PC-3 (cell line): ENCODE data around the gene ICA1L.

ENCODE experiments used
- EZH2 ChIP-seq: fragments of 300-600 bp; sonication (generic); IDR thresholded peaks from one replicate; pipeline ENCODE4 v1.6.1; 2017; ENCODE audit warnings: antibody characterized with exemption, mild to moderate bottlenecking, low read length; ENCODE audit not compliant: unreplicated experiment
- EZH2phosphoT487 ChIP-seq: fragments of 300-600 bp; sonication (generic); IDR thresholded peaks from 2 replicates; pipeline ENCODE4 v1.6.1; 2018; ENCODE audit warnings: mild to moderate bottlenecking, antibody characterized with exemption, low read length, borderline replicate concordance
- TF ChIP-seq, protein P1 (sequence below): fragments of 300-600 bp; sonication (generic); conservative IDR thresholded peaks from 2 replicates; pipeline ENCODE4 v1.5.1; 2017; ENCODE audit warnings: antibody characterized with exemption, low read depth, mild to moderate bottlenecking, low read length

DNA sequence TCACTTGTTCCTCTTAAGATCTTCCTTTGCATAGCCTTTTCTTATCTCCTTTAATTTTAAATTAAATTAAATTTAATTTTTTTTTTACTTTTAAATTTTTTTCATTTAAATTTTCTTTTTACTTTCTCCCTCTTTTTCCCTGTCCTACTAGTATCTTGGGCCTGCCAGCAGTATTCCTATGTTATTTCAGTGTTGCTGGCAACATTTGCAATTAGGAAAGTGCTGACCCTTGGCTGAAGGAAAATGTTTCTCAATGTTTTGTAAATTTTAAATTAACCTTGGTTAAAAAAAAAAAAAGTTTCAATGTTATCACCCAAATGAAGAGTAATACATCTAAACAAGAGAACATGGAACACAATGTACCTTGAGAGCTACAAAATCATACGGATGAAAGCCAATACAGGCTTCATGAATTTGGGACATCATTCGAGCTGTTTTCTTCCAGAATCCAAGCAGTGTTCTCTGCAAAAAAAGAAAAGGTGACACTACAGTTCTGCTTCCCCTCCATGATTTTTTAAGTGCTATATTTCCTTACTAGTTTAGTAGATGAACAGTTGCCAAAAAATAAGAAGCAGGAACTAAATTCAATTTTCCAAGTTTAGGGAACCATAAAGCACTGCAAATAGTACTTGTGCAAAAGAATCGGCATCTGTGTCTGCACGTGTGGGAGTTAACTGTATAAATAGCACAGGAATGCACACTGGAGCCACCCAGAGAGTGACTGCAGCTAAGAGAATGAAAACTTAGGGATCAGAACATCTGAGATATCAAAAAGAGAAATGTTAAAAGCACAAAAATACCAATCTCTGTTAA lies 55.8 kb downstream of the ICA1L start:
- TF ChIP-seq, protein P1, sequence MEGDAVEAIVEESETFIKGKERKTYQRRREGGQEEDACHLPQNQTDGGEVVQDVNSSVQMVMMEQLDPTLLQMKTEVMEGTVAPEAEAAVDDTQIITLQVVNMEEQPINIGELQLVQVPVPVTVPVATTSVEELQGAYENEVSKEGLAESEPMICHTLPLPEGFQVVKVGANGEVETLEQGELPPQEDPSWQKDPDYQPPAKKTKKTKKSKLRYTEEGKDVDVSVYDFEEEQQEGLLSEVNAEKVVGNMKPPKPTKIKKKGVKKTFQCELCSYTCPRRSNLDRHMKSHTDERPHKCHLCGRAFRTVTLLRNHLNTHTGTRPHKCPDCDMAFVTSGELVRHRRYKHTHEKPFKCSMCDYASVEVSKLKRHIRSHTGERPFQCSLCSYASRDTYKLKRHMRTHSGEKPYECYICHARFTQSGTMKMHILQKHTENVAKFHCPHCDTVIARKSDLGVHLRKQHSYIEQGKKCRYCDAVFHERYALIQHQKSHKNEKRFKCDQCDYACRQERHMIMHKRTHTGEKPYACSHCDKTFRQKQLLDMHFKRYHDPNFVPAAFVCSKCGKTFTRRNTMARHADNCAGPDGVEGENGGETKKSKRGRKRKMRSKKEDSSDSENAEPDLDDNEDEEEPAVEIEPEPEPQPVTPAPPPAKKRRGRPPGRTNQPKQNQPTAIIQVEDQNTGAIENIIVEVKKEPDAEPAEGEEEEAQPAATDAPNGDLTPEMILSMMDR = no peak
- TF ChIP-seq EZH2 = no peak
- no peak for TF ChIP-seq EZH2phosphoT487
